Nucleus accumbens (tissue), 56 donors: ENCODE data around the gene SLC48A1.
A peak's percentile ranks its signal among the peaks of the same experiment; 100 is the strongest.

Experiments used
- DNase-seq, 56 donors: peaks; one replicate each; lab custom pipeline; 2025; lab: John Stamatoyannopoulos, UW

SLC48A1 gene

GRCh38 chr12:47774663-47775062, 1.6 kb downstream of the SLC48A1 start:
- DNase-seq = peak in 8 of 56 donors; percentile 10 to 50 (median 25)

- peak in 45 of 56 donors; percentile 26 to 74 (median 53) for DNase-seq
Measured at GRCh38 chr12:47775100-47775911, 2.3 kb downstream of the SLC48A1 start.

- DNase-seq = peak in 5 of 56 donors; percentile 21 to 50 (median 29)
Measured at GRCh38 chr12:47776471-47777143, 3.6 kb downstream of the SLC48A1 start.

- no peak for DNase-seq
Measured at GRCh38 chr12:47777151-47777550, 4.1 kb downstream of the SLC48A1 start.

- peak in 55 of 56 donors; percentile 28 to 98 (median 91) for DNase-seq
Measured at GRCh38 chr12:47777741-47778558, 4.9 kb downstream of the SLC48A1 start.

GRCh38 chr12:47778881-47779280, 5.8 kb downstream of the SLC48A1 start:
- peak in 19 of 56 donors; percentile 35 to 67 (median 53) for DNase-seq

GRCh38 chr12:47779301-47779942, 6.4 kb downstream of the SLC48A1 start:
- DNase-seq = peak in 53 of 56 donors; percentile 36 to 94 (median 83)

GRCh38 chr12:47779943-47780504, 7.0 kb downstream of the SLC48A1 start:
- no peak for DNase-seq

- no peak for DNase-seq
Measured at GRCh38 chr12:47781479-47782371, 8.7 kb downstream of the SLC48A1 start.

- peak in 1 of 56 donors; percentile 16 for DNase-seq
Measured at GRCh38 chr12:47782372-47782770, 9.3 kb downstream of the SLC48A1 start.

- no peak for DNase-seq
Measured at GRCh38 chr12:47783024-47783755, 10.2 kb downstream of the SLC48A1 start.

- no peak for DNase-seq
Measured at GRCh38 chr12:47783821-47784819, 11.1 kb downstream of the SLC48A1 start.

- DNase-seq = no peak
Measured at GRCh38 chr12:47785036-47785886, 12.2 kb downstream of the SLC48A1 start.

GRCh38 chr12:47785887-47786661, 13.0 kb downstream of the SLC48A1 start:
- no peak for DNase-seq

GRCh38 chr12:47786662-47787280, 13.7 kb downstream of the SLC48A1 start:
- DNase-seq = no peak
